Smooth muscle cell (in vitro differentiated cells): ENCODE data around the gene PANK3. TPM values are rescaled to one million over a fixed set of nuclear protein-coding genes. Genes with fewer than 3 reads are reported as not detected.

Experiments
- DNase-seq: peaks from one replicate; lab custom pipeline; 2025; ENCODE audit not compliant: unreplicated experiment; lab: John Stamatoyannopoulos, UW
- H2AFZ ChIP-seq: fragments of 200-600 bp; sonication (generic); 2 replicates; pipeline ENCODE4 v1.6.0; 2016; ENCODE audit warnings: antibody characterized with exemption, low read depth, mild to moderate bottlenecking
- H3F3A ChIP-seq: fragments of 200-600 bp; sonication (generic); 2 replicates; pipeline ENCODE4 v1.6.0; 2017; ENCODE audit warnings: antibody characterized with exemption, low read depth
- H3K27ac ChIP-seq: fragments of 200-600 bp; sonication (generic); 2 replicates; pipeline ENCODE4 v1.5.1; 2016; ENCODE audit warnings: low read depth, mild to moderate bottlenecking
- H3K27me3 ChIP-seq: fragments of 200-600 bp; sonication (generic); 2 replicates; pipeline ENCODE4 v1.6.1; 2016; ENCODE audit warnings: low read depth, mild to moderate bottlenecking
- H3K36me3 ChIP-seq: fragments of 200-600 bp; sonication (generic); 2 replicates; pipeline ENCODE4 v1.5.1; 2016; ENCODE audit warnings: low read depth
- H3K4me1 ChIP-seq: fragments of 200-600 bp; sonication (generic); 2 replicates; pipeline ENCODE4 v1.5.1; 2016; ENCODE audit warnings: low read depth
- H3K4me2 ChIP-seq: fragments of 200-600 bp; sonication (generic); 2 replicates; pipeline ENCODE4 v1.6.0; 2016; ENCODE audit warnings: mild to moderate bottlenecking
- H3K4me3 ChIP-seq: fragments of 200-600 bp; sonication (generic); 2 replicates; pipeline ENCODE4 v1.5.1; 2016; ENCODE audit warnings: mild to moderate bottlenecking
- H3K79me2 ChIP-seq: fragments of 200-600 bp; sonication (generic); 2 replicates; pipeline ENCODE4 v1.6.0; 2016; ENCODE audit warnings: low read depth, mild to moderate bottlenecking
- H3K9ac ChIP-seq: fragments of 200-600 bp; sonication (generic); 2 replicates; pipeline ENCODE4 v1.6.0; 2016; ENCODE audit warnings: low read depth
- H3K9me3 ChIP-seq: fragments of 200-600 bp; sonication (generic); replicated peaks from 2 replicates; pipeline ENCODE4 v1.5.1; 2016; ENCODE audit warnings: low read depth
- H4K20me1 ChIP-seq: fragments of 200-600 bp; sonication (generic); 2 replicates; pipeline ENCODE4 v1.6.0; 2016; ENCODE audit warnings: low read depth
- WGBS: methylation state at CpG from one replicate; pipeline ENCODE4 v1.1.7; 2016; ENCODE audit warnings: low lambda C conversion rate; 5-methylcytosine and 5-hydroxymethylcytosine counted together
- polyA plus RNA-seq: library from polyadenylated mRNA; unstranded; fragments of >200 nt; fragmentation: Nextera tagmentation; extraction: Ambion mirVana; gene quantifications from 2 replicates; pipeline ENCODE4 v1.2.1, GENCODE V29; 2016
- total RNA-seq: library from RNA; depleted of rRNA; stranded (reverse); fragments of >200 nt; gene quantifications from 2 replicates; pipeline ENCODE4 v1.2.3, GENCODE V29; 2014
- TF ChIP-seq, protein P1 (sequence below): fragments of 200-600 bp; sonication (generic); IDR thresholded peaks from 2 replicates; pipeline ENCODE4 v1.5.1; 2017; ENCODE audit warnings: borderline replicate concordance, mild to moderate bottlenecking, antibody characterized with exemption; ENCODE audit not compliant: insufficient read depth, poor library complexity, severe bottlenecking

PANK3 gene
- total and polyA plus RNA-seq, 2 experiments from 2014 or later = 15.8 to 52.5 TPM

DNA sequence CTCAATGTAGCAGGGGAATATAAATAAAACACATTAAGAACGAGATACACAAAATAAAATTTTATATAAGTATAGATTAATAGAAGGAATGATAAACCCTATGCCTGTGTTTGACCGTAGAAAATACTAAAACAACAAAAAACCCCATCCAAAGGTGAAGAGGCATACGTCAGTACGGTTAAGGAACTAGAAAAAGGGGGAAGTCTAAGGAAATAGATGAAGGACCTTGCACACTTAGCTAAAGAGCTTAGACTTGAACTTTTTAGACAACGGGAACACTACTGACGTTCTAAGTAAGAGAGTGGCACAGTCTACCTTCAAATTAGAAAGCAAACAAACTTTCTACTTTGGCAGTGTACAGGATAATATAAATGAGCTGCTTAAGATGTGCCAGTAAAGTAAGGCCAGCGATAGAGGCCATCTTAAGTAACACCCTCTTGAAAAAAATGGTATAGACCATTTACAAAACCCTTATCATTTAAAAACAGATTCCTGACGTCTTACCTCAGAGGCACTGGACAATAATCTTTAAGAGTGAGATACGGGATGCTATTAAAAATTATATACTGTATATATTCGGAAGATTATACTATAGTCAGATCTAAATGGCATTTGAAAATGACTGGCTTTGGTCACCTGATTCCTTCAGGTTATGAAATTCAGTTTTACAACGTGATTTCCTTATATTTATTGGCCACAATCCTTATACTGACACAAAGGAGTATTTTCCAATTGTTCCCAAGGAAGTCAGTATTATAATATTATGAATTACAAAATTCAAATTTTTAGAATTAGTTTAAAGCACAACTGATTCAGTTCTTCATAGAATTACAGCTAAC, 8.5 kb downstream of the PANK3 start:
- Histone ChIP-seq H3K9me3 (no peaks in the 10 kb centered on the region), H3K27me3 (no peaks in the 10 kb centered on the region), H2AFZ (no peak overlapping the region), H3K36me3 (peaks cover 12% of the 10 kb centered on the region), H4K20me1 (peaks cover 92% of the 10 kb centered on the region), H3K27ac (no peak overlapping the region), H3K4me3 (no peak overlapping the region), H3K4me2 (no peak overlapping the region), H3K9ac (no peak overlapping the region), H3K79me2 (peaks cover 93% of the 10 kb centered on the region), H3F3A (no peaks in the 10 kb centered on the region), H3K4me1 (no peaks in the 10 kb centered on the region)
- WGBS = 97% methylated on average over 11 of the region's 11 CpGs
- no peak for DNase-seq
- TF ChIP-seq, protein P1, sequence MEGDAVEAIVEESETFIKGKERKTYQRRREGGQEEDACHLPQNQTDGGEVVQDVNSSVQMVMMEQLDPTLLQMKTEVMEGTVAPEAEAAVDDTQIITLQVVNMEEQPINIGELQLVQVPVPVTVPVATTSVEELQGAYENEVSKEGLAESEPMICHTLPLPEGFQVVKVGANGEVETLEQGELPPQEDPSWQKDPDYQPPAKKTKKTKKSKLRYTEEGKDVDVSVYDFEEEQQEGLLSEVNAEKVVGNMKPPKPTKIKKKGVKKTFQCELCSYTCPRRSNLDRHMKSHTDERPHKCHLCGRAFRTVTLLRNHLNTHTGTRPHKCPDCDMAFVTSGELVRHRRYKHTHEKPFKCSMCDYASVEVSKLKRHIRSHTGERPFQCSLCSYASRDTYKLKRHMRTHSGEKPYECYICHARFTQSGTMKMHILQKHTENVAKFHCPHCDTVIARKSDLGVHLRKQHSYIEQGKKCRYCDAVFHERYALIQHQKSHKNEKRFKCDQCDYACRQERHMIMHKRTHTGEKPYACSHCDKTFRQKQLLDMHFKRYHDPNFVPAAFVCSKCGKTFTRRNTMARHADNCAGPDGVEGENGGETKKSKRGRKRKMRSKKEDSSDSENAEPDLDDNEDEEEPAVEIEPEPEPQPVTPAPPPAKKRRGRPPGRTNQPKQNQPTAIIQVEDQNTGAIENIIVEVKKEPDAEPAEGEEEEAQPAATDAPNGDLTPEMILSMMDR = no peak

DNA sequence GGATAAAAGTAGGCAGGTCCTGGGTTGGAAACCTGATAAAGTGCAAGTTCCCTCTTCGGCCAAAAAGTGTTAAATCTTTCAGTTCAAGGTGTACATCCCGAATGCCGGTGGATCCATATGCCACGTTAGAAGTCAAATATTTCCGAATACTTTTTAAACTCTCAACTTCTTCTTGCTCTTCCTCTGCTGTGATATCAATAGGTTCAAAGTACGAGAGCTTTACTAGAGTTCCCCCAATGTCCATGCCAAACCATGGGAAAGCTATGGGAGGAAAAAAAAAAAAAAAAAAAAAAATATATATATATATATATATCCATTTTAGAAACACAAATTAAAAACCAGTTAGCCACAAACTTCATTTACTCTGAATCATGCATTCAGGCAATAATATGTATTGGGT, 10.4 kb downstream of the PANK3 start:
- Histone ChIP-seq H3K36me3 (peaks cover 12% of the 10 kb centered on the region), H4K20me1 (peaks cover 95% of the 10 kb centered on the region), H3K27ac (no peak overlapping the region), H2AFZ (no peak overlapping the region), H3K79me2 (peaks cover 86% of the 10 kb centered on the region), H3K4me3 (no peak overlapping the region), H3K9ac (no peak overlapping the region), H3K4me1 (no peaks in the 10 kb centered on the region), H3K4me2 (no peak overlapping the region), H3K9me3 (no peaks in the 10 kb centered on the region), H3F3A (no peaks in the 10 kb centered on the region), H3K27me3 (no peaks in the 10 kb centered on the region)
- DNase-seq = no peak
- 98% methylated on average over 6 of the region's 6 CpGs for WGBS
- TF ChIP-seq, protein P1 = no peak

DNA sequence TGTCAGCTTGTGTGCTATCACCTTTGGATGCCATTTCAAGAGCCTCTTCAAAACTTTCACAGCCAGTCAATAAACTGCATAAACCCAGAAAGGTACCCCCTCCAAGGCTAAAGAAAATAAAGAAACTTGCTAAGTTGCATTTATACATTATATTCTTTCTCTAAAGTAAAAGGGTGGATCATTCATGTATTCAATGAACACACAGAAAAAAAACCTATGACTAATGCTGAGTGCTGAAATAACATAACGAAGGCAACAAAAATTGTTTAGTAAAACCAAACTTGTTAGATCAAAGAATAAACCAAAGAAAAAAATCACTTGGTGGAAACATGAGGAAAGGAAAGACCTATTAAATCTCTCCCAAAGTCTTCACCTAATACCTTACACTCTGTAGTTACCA, 15.2 kb downstream of the PANK3 start:
- WGBS = 94% methylated on average over 1 of the region's 1 CpG
- H3F3A ChIP-seq = peaks cover 6% of the 10 kb centered on the region

More for the DNA sequence above, 15.2 kb downstream of the PANK3 start:
- H3K27me3 ChIP-seq = no peaks in the 10 kb centered on the region
- H4K20me1 ChIP-seq = peaks cover 98% of the 10 kb centered on the region
- no peaks in the 10 kb centered on the region for H3K4me1 ChIP-seq
- H3K9me3 ChIP-seq = no peaks in the 10 kb centered on the region
- no peak overlapping the region for H2AFZ ChIP-seq
- H3K4me3 ChIP-seq = no peak overlapping the region
- no peak overlapping the region for H3K9ac ChIP-seq
- DNase-seq = no peak
- H3K4me2 ChIP-seq = no peak overlapping the region
- H3K27ac ChIP-seq = no peak overlapping the region
- H3K79me2 ChIP-seq = peaks cover 76% of the 10 kb centered on the region
- TF ChIP-seq, protein P1 = no peak
- H3K36me3 ChIP-seq = peaks cover 30% of the 10 kb centered on the region
